NCI-H1694 treated with DMSO at 0.1 percent for 48 hours (cell line): Measurements from ENCODE around the gene EEF1G.

ENCODE experiments used
- DNase-seq: peaks from one replicate; lab custom pipeline; 2025; lab: John Stamatoyannopoulos, UW

EEF1G gene

GRCh38 chr11:62539238-62539925 lies 34.3 kb downstream of the EEF1G start:
- DNase-seq: no peak

DNA sequence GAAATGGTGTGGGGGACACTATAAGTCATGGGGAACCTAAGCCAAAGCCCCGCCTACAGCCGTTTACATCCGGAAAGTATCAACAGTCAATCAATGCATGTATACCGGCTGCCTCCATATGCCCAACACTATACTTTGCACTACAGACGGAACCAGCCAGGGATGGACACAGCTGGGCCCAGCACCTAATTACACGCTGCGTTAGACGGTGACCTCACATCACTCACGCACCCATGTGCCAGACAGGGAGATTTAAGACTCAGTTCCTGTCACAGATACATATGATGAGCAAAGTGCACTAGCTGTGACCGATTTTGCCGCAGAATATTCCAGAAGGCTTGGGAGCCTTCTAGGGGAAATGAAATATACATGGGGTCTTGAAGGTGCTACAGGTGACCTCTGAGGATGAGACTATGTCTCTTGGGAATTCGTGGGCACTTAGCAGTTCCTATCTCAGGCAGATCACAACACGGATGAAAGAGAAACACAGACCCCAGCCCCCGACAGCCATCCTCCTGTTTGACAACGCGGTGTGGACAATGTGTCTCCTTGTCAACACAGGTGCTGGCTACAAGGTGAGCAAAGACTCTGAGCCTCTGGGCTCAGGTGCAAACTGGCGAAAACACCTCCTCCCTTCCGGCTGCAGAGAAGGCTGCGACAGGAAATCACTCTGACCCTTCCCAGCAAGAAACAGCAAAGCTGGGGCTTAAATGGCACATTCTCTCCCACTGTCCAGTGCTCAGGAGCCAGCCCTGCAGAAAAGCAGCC lies 35.0 kb downstream of the EEF1G start:
- no peak for DNase-seq

DNA sequence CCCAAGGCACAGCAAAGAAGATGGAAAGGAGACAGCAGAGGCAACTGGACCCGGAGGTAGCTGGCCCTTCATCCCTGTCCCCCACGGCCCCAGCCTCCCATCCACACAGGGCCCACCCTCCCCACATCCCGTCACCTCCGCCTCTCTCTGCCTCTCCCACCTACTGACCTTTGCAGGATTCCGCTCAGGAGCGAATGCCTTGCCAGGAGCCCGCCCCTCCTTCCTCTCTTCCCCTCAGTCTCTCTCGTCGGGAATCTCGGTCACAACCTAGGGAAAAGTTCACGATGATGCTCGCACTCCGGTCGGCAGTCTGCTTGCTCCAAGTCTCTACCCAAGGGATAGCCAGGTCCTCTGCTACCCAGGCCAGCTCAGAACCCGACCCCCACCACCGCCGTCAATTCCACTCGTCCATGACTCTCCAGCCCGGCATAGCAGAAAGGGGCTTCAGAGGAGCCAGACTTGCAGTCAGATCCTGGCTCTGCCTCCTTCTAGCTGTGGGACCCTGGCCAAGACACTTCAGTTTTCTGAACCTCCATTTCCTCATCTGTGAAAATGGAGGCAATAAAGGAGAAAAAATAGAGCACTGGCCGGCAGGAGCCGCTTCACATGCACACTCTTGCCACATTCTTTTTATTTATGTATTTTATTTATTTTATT lies 37.3 kb downstream of the EEF1G start:
- no peak for DNase-seq

DNA sequence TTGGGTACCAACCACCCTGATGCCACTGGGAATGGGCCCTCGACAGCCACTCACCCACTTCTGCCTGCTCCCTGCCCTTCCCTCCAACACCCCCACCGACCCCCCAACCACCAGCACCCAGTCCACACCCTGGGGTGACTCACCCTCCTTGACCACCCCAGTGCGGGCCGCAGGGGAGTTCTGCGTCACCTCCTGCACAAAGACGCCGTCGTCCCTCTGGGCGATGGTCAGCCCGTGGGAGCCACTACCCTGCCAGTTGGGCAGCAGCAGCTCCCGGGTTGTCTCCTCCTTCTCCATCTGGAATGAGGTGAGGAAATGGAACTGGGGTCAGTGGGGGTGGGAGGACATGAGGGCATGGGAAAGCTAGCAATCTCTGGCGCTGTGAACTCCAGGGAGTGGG lies 37.9 kb downstream of the EEF1G start:
- no peak for DNase-seq

- DNase-seq: no peak
Observed at GRCh38 chr11:62534779-62535545, 38.7 kb downstream of the EEF1G start.

DNA sequence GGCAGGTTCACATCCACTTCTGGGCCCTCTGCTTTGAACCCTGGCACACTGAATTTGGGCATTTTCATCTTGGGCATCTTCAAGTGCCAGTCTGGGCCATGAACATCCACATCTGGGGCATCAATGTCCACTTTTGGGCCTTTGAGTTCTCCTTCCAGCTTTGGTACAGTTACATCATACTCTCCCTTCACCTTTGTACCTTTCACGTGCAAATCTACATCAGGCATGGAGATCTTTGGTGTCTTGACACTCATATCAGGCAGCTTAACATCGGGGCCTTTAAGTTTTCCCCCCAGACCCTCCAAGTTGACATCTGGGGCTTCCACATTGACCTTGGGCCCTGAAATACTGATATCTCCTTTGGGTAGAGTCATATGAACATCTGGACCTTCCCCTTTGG lies 41.6 kb downstream of the EEF1G start:
- no peak for DNase-seq

GRCh38 chr11:62516736-62517371 lies 56.8 kb downstream of the EEF1G start:
- DNase-seq: no peak

GRCh38 chr11:62514151-62514550 lies 59.5 kb downstream of the EEF1G start:
- DNase-seq: no peak

DNA sequence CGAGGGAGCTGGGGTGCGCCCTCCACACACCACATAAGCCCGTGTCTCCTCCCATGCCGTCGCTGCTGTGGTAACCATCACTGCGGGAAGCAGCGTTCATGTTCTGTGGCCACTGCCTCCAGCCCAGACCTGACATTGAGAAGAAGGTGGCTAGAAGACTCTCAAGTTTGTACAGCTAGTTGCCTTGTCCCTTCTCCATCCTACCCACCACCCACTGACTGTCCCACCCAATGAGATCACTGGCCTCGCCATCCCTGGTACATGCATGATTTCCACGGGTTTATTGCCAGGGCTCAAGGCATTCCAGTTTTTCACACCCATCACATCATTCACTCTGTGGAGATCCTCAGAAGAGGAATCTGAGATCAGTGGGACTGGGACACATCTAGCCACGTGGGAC lies 60.1 kb downstream of the EEF1G start:
- DNase-seq: no peak

GRCh38 chr11:62512961-62513360 lies 60.7 kb downstream of the EEF1G start:
- no peak for DNase-seq
